Measurements from ENCODE around the gene SPTBN4.
"Not testable (repeated sequence)": the region's sequence is repeated elsewhere in the genome, so short reads cannot be mapped to it uniquely, and the experiment has no call there.

Gene SPTBN4

GRCh38 chr19:40585982-40586422 is 119.2 kb downstream of the SPTBN4 start:
- no peaks in the 10 kb centered on the region for H3K27me3 ChIP-seq (ENCODE audit: control insufficient read depth, insufficient read depth, low read length)
- H3K4me3 ChIP-seq (ENCODE audit: low read length) = no peak overlapping the region
- H3K9ac ChIP-seq (ENCODE audit: low read length) = no peak overlapping the region
- H3K4me1 ChIP-seq (ENCODE audit: control insufficient read depth, insufficient read depth, low read length) = no peaks in the 10 kb centered on the region
- peaks cover 18% of the 10 kb centered on the region for H3K36me3 ChIP-seq (ENCODE audit: control insufficient read depth, insufficient read depth, low read length)
- H3K27ac ChIP-seq (ENCODE audit: low read depth, low read length) = no peak overlapping the region

- Histone ChIP-seq H3K4me1 (ENCODE audit: control insufficient read depth, insufficient read depth, low read length) (no peaks in the 10 kb centered on the region), H3K36me3 (ENCODE audit: control insufficient read depth, insufficient read depth, low read length) (peaks cover 15% of the 10 kb centered on the region), H3K27me3 (ENCODE audit: control insufficient read depth, insufficient read depth, low read length) (no peaks in the 10 kb centered on the region), H3K9ac (ENCODE audit: low read length) (no peak overlapping the region), H3K4me3 (ENCODE audit: low read length) (no peak overlapping the region), H3K27ac (ENCODE audit: low read depth, low read length) (no peak overlapping the region)
These were observed 119.8 kb downstream of the SPTBN4 start for GRCh38 chr19:40586611-40587010.

GRCh38 chr19:40588110-40588854 is 121.5 kb downstream of the SPTBN4 start:
- H3K4me3 ChIP-seq (ENCODE audit: low read length) = no peak overlapping the region
- no peak overlapping the region for H3K9ac ChIP-seq (ENCODE audit: low read length)
- no peaks in the 10 kb centered on the region for H3K4me1 ChIP-seq (ENCODE audit: control insufficient read depth, insufficient read depth, low read length)
- H3K27ac ChIP-seq (ENCODE audit: low read depth, low read length) = no peak overlapping the region
- peaks cover 9% of the 10 kb centered on the region for H3K36me3 ChIP-seq (ENCODE audit: control insufficient read depth, insufficient read depth, low read length)
- H3K27me3 ChIP-seq (ENCODE audit: control insufficient read depth, insufficient read depth, low read length) = no peaks in the 10 kb centered on the region

- Histone ChIP-seq H3K4me1 (ENCODE audit: control insufficient read depth, insufficient read depth, low read length) (no peaks in the 10 kb centered on the region), H3K9ac (ENCODE audit: low read length) (no peak overlapping the region), H3K36me3 (ENCODE audit: control insufficient read depth, insufficient read depth, low read length) (peaks cover 6% of the 10 kb centered on the region), H3K27me3 (ENCODE audit: control insufficient read depth, insufficient read depth, low read length) (no peaks in the 10 kb centered on the region), H3K27ac (ENCODE audit: low read depth, low read length) (no peak overlapping the region), H3K4me3 (ENCODE audit: low read length) (no peak overlapping the region)
These were observed 122.2 kb downstream of the SPTBN4 start for GRCh38 chr19:40588926-40589569.

- Histone ChIP-seq H3K27ac (ENCODE audit: low read depth, low read length) (no peak overlapping the region), H3K4me1 (ENCODE audit: control insufficient read depth, insufficient read depth, low read length) (no peaks in the 10 kb centered on the region), H3K27me3 (ENCODE audit: control insufficient read depth, insufficient read depth, low read length) (no peaks in the 10 kb centered on the region), H3K9ac (ENCODE audit: low read length) (no peak overlapping the region), H3K36me3 (ENCODE audit: control insufficient read depth, insufficient read depth, low read length) (peaks cover 6% of the 10 kb centered on the region), H3K4me3 (ENCODE audit: low read length) (no peak overlapping the region)
These were observed 123.0 kb downstream of the SPTBN4 start for GRCh38 chr19:40589591-40590429.

GRCh38 chr19:40590464-40591265 is 123.9 kb downstream of the SPTBN4 start:
- Histone ChIP-seq H3K27ac (ENCODE audit: low read depth, low read length) (no peak overlapping the region), H3K27me3 (ENCODE audit: control insufficient read depth, insufficient read depth, low read length) (no peaks in the 10 kb centered on the region), H3K36me3 (ENCODE audit: control insufficient read depth, insufficient read depth, low read length) (peaks cover 6% of the 10 kb centered on the region), H3K4me3 (ENCODE audit: low read length) (no peak overlapping the region), H3K9ac (ENCODE audit: low read length) (no peak overlapping the region), H3K4me1 (ENCODE audit: control insufficient read depth, insufficient read depth, low read length) (no peaks in the 10 kb centered on the region)

- not testable (repeated sequence) for H3K4me3 ChIP-seq (ENCODE audit: low read length); H3K27ac ChIP-seq (ENCODE audit: low read depth, low read length); H3K27me3 ChIP-seq (ENCODE audit: control insufficient read depth, insufficient read depth, low read length); H3K4me1 ChIP-seq (ENCODE audit: control insufficient read depth, insufficient read depth, low read length); H3K9ac ChIP-seq (ENCODE audit: low read length); H3K36me3 ChIP-seq (ENCODE audit: control insufficient read depth, insufficient read depth, low read length)
These were observed 124.9 kb downstream of the SPTBN4 start for GRCh38 chr19:40591724-40592123.

- Histone ChIP-seq H3K27me3 (ENCODE audit: control insufficient read depth, insufficient read depth, low read length) (peaks cover 4% of the 10 kb centered on the region), H3K36me3 (ENCODE audit: control insufficient read depth, insufficient read depth, low read length) (peaks cover 2% of the 10 kb centered on the region), H3K27ac (ENCODE audit: low read depth, low read length) (no peak overlapping the region), H3K4me1 (ENCODE audit: control insufficient read depth, insufficient read depth, low read length) (no peaks in the 10 kb centered on the region), H3K9ac (ENCODE audit: low read length) (no peak overlapping the region), H3K4me3 (ENCODE audit: low read length) (no peak overlapping the region)
These were observed 125.4 kb downstream of the SPTBN4 start for GRCh38 chr19:40592170-40592569.

- Histone ChIP-seq H3K9ac (ENCODE audit: low read length) (no peak overlapping the region), H3K4me3 (ENCODE audit: low read length) (no peak overlapping the region), H3K27me3 (ENCODE audit: control insufficient read depth, insufficient read depth, low read length) (peaks cover 16% of the 10 kb centered on the region), H3K36me3 (ENCODE audit: control insufficient read depth, insufficient read depth, low read length) (no peaks in the 10 kb centered on the region), H3K27ac (ENCODE audit: low read depth, low read length) (no peak overlapping the region), H3K4me1 (ENCODE audit: control insufficient read depth, insufficient read depth, low read length) (no peaks in the 10 kb centered on the region)
These were observed 127.5 kb downstream of the SPTBN4 start for GRCh38 chr19:40594255-40594654.

GRCh38 chr19:40594657-40595091 is 127.9 kb downstream of the SPTBN4 start:
- no peak overlapping the region for H3K27ac ChIP-seq (ENCODE audit: low read depth, low read length)
- no peak overlapping the region for H3K9ac ChIP-seq (ENCODE audit: low read length)
- H3K4me1 ChIP-seq (ENCODE audit: control insufficient read depth, insufficient read depth, low read length) = no peaks in the 10 kb centered on the region
- H3K4me3 ChIP-seq (ENCODE audit: low read length) = no peak overlapping the region
- no peaks in the 10 kb centered on the region for H3K36me3 ChIP-seq (ENCODE audit: control insufficient read depth, insufficient read depth, low read length)
- H3K27me3 ChIP-seq (ENCODE audit: control insufficient read depth, insufficient read depth, low read length) = peaks cover 18% of the 10 kb centered on the region

- Histone ChIP-seq H3K27me3 (ENCODE audit: control insufficient read depth, insufficient read depth, low read length) (peaks cover 27% of the 10 kb centered on the region), H3K9ac (ENCODE audit: low read length) (no peak overlapping the region), H3K4me3 (ENCODE audit: low read length) (peak overlapping the region; percentile 32), H3K4me1 (ENCODE audit: control insufficient read depth, insufficient read depth, low read length) (peaks cover 2% of the 10 kb centered on the region), H3K36me3 (ENCODE audit: control insufficient read depth, insufficient read depth, low read length) (no peaks in the 10 kb centered on the region), H3K27ac (ENCODE audit: low read depth, low read length) (no peak overlapping the region)
These were observed 130.0 kb downstream of the SPTBN4 start for GRCh38 chr19:40596608-40597328.
